VCaP (cell line): Measurements from ENCODE around the gene B3GNT2.
"Not testable (repeated sequence)": the region's sequence is repeated elsewhere in the genome, so short reads cannot be mapped to it uniquely, and the experiment has no call there.

Experiments used
- H3K27ac ChIP-seq: fragments of 450-650 bp; 2 replicates; pipeline ENCODE4 v1.5.1; 2017
- CTCF ChIP-seq: fragments of 450-650 bp; conservative IDR thresholded peaks from 2 replicates; pipeline ENCODE4 v1.5.1; 2017; ENCODE audit warnings: mild to moderate bottlenecking, moderate library complexity

Gene B3GNT2

GRCh38 chr2:62197011-62197924 is 1.4 kb downstream of the B3GNT2 start:
- peak; percentile 36 for TF ChIP-seq CTCF
- H3K27ac ChIP-seq: peak overlapping the region; percentile 69; the same call in 1 of the 2 replicates

- peak overlapping the region; percentile 69; the same call in 1 of the 2 replicates for H3K27ac ChIP-seq
- TF ChIP-seq CTCF: no peak
Measured at GRCh38 chr2:62197925-62198633, 2.2 kb downstream of the B3GNT2 start.

- H3K27ac ChIP-seq: not testable (repeated sequence)
Measured at GRCh38 chr2:62198854-62199253, 2.9 kb downstream of the B3GNT2 start.

- H3K27ac ChIP-seq: no peak overlapping the region
- TF ChIP-seq CTCF: no peak
Measured at GRCh38 chr2:62199392-62200125, 3.6 kb downstream of the B3GNT2 start.

GRCh38 chr2:62200291-62200841 is 4.5 kb downstream of the B3GNT2 start:
- no peak for TF ChIP-seq CTCF
- no peak overlapping the region for H3K27ac ChIP-seq

GRCh38 chr2:62200868-62201267 is 5.0 kb downstream of the B3GNT2 start:
- H3K27ac ChIP-seq: no peak overlapping the region
- TF ChIP-seq CTCF: no peak

GRCh38 chr2:62201307-62201706 is 5.4 kb downstream of the B3GNT2 start:
- no peak overlapping the region for H3K27ac ChIP-seq
- TF ChIP-seq CTCF: no peak
